WI38 (cell line): ENCODE results near the gene IGF1R.

ENCODE experiments used
- H3K4me3 ChIP-seq: 2 replicates; pipeline ENCODE4 v1.5.1; 2011; ENCODE audit warnings: low read depth, mild to moderate bottlenecking, control low read depth, low read length
- TF ChIP-seq, protein P1 (sequence below): IDR thresholded peaks from 2 replicates; pipeline ENCODE4 v1.5.1; 2012; ENCODE audit warnings: low read depth, mild to moderate bottlenecking, control low read depth, low read length

IGF1R gene

DNA sequence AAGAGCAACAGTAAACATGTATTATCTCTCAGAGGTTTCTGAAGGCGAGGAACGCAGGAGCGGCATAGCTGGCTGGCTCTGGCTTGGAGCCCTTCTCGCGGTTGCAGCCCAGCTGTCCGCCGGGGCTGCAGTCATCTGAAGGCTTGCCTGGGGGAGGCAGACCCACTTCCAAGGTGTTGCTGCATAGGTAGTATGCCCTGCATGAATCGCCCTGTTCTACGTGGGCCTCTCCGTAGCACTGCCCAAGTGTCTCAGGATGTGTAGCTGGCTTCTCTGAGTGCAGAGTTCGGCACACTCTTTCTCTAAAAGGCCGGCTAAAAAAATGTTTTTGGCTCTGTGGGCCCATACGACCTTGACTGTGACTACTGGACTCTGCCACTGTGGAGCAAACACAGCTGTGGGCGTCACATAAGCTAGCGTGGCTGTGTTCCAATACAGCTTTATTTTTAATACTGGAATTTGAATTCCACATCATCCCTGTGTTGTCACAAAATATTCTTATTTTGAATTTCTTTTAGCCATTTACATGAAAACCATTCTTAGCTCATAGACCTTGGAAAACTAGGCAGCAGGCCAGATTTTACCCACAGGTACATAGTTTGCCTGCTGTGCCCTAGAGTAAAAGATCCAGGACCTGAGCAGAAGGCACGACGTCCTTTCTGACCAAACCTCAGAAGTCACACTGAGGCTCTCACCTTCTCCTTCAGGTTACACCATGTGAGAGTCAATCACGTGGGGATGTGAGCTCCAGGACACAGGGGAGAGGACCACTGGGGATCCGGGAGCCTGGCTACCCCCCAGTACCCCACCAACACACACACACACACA, 303.4 kb downstream of the IGF1R start:
- H3K4me3 ChIP-seq = no peak overlapping the region
- TF ChIP-seq, protein P1, sequence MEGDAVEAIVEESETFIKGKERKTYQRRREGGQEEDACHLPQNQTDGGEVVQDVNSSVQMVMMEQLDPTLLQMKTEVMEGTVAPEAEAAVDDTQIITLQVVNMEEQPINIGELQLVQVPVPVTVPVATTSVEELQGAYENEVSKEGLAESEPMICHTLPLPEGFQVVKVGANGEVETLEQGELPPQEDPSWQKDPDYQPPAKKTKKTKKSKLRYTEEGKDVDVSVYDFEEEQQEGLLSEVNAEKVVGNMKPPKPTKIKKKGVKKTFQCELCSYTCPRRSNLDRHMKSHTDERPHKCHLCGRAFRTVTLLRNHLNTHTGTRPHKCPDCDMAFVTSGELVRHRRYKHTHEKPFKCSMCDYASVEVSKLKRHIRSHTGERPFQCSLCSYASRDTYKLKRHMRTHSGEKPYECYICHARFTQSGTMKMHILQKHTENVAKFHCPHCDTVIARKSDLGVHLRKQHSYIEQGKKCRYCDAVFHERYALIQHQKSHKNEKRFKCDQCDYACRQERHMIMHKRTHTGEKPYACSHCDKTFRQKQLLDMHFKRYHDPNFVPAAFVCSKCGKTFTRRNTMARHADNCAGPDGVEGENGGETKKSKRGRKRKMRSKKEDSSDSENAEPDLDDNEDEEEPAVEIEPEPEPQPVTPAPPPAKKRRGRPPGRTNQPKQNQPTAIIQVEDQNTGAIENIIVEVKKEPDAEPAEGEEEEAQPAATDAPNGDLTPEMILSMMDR = no peak

DNA sequence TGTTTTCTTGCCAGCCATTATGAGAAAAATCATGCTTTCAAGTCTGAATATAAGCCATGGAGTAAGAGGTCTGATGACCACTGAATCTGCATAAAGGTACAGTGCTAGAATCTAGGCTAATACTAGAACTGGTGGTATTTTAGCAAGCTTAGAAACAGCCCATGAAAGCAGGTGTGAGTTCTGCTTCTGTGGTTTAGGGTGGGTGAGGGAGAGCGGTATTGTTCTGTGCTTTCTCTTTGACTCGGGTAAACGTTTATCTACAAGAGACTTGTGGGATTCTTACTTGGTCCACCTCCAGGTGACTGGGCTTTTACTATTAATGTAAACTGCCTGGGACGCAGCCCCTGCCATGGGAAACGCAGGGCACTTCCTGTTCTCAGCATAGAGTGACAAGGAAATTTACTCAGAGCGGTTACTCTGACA, 304.1 kb downstream of the IGF1R start:
- TF ChIP-seq, protein P1 = no peak
- no peak overlapping the region for H3K4me3 ChIP-seq

- no peak overlapping the region for H3K4me3 ChIP-seq
- TF ChIP-seq, protein P1 = no peak
These were observed 304.9 kb downstream of the IGF1R start for GRCh38 chr15:98953000-98953787.

GRCh38 chr15:98953968-98954367, 305.6 kb downstream of the IGF1R start:
- no peak overlapping the region for H3K4me3 ChIP-seq
- TF ChIP-seq, protein P1 = no peak

GRCh38 chr15:98954411-98954810, 306.1 kb downstream of the IGF1R start:
- H3K4me3 ChIP-seq = no peak overlapping the region

DNA sequence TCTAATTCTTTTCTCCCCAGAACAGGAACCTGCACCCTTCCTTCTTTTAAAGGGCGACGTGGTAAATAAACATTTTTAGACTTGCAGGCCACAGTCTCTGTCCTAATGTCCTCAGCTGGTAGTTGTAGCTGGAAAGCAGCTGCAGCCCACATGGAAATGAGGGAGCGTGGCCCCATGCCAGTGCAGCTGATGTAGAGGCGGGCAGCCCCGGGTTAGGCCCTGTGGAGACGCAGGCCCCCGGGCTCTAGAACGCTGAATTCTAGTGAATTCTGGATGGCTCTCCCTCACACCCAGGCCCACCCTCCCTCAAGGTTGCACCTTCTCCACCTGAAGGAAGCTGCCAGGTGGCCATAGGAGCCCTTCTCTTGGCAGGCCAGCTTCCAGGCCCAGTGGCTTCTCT, 307.0 kb downstream of the IGF1R start:
- no peak overlapping the region for H3K4me3 ChIP-seq
- TF ChIP-seq, protein P1 = no peak

More at GRCh38 chr15:98954411-98954810, 306.1 kb downstream of the IGF1R start:
- TF ChIP-seq, protein P1 = no peak
